GM18499 (cell line): Measurements from ENCODE around the gene AKAP8L.
A peak's percentile ranks its signal among the peaks of the same experiment; 100 is the strongest.

Experiments used
- ATAC-seq: cut with Tn5 transposase; IDR thresholded peaks from one replicate; pipeline ENCODE4 v1.9.1; 2021; ENCODE audit warnings: moderate number of reproducible peaks; ENCODE audit not compliant: insufficient read depth, unreplicated experiment

The AKAP8L gene

DNA sequence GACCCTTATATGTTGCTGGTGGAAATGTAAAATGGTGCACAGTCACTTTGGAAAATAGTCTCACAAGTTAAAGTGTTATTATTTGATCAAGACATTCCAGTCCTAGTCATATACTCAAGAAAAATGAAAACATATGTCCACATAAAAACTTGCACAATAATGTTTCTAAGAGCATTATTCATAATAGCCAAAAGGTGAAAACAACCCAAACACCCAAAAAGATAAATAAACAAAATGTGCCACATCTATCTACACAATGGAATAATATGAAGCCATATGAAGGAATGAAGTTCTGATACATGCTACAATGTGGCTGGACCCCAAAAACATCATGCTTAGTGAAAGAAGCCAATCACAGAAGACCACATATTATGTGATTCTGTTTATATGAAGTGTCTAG, 24.8 kb downstream of the AKAP8L start:
- ATAC-seq: no peak

DNA sequence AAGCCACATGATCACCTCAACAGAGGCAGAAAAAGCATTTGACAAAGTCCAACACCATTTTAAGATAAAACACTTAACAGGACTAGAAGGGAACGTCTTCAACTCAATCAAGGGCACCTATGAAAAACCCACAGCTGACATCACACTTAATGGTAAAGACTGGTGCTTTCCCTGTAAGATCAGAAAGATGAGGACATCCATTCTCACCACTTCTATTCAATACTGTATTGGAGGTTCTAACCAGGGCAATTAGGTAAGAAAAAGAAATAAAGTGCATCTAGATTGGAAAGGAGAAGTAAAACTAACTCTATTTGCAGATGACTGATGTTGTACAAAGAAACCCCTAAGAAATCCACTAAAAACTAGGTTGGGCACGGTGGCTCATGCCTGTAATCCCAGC, 28.0 kb downstream of the AKAP8L start:
- no peak for ATAC-seq

DNA sequence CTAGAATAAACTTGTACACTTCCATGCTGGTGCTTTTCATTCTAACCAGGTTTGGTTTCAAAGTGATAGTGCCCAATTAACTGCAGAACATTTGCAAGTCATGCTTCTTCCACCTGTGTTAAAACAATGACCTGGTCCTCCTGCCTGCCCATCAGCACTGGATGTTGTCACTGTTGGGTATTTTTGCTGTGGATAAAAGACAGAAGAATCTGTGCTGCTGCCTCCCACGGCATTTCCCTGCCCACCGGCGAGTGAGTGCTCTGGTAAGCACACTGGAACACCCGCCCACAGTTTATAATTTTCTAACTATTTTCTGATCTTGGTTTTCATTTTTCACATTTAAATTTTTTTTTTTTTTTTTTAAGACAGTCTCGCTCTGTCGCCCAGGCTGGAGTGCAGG, 36.9 kb downstream of the AKAP8L start:
- ATAC-seq: no peak

DNA sequence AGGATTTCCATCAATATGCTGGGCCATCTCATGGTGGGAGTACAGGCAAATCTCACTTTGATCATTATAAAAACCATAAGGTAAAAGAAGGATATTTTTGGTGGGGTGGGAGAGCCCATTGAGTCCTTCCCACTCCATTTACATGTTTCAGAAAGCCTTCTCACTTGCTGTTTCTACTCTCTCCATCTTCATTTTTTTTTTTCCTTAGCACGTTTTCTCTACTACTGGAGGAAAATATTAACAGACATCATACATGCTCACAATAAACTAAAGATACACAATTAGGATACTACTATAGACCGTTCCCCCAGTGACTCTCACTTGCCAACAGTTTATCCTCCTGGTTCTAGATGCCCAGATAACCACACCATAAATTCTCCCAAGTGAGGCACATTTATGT, 37.4 kb downstream of the AKAP8L start:
- ATAC-seq: no peak

DNA sequence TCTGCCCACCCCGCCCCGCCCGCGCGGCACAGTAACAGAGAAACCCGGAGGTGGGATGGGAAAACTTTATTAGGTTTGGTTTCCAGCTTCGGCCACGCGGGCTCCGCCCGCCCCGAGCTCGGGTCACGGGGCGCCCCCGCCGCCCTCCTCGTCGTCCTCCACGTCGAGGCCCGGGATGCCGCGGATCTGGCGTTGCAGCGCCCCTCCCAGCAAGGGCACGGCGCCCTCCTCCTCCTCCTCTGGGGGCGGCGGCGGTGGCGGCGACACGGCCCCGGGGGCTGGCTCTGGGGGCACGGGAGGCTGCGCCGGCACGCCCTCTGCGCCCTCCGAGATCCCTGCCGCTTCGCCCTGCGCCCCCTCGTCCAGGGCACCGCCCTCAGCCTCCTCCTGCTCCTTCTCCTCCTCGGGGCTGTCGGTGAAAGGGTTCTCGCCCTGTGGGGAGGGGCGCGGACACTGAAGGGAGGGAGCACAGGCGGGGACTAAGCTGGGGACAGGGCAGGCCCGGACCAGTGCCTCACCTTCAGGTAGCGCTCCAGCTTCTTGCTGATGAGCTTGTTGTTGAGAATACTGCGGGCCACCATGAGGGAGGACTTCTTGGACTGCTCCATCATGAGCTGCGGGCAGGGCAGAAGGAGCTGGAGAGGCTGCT, 38.7 kb downstream of the AKAP8L start:
- peak; percentile 7 for ATAC-seq

DNA sequence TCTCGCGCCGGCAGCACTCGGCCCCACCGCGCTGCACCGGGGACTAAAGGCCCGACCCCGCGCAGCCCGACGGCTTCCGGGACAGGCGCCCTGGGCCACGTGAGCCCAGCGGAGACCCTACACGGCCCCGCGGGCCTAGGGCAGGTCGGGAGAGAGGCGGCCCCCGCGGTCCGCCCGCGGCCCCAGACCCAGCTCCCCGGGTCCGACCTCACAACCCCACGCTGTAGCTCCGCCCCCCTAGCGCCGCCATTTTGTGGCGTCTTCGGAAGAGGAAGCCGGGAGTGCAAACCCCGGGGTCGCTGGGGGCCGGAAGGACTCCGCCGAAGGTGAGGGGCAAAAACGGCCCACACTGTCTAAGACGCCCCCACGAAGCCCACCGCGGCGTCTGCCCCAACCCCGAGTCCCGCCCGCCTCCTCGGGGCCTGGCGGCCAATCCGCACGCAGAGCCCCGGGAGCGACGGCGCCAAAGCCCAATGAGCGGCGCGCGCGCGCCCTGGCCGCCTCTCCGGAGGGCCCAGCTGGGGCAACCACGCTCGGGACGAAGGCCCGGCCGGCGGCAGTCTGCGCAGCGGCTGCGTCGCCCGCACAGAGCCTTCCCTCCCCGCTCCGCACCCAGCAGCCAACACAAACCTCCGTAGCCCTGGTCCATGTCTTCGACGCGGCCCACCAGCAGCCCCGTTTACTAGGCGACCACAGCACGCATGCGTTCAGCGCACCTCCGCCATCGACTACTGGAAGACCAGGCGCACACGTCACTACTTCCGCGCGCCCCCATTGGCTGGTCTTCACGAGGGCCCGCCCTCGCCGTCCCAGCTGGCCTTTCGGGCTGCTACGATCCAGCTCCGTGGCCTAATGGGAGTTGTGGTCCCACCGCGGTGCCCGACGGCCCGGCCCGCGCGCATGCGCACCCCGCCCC, 39.4 kb downstream of the AKAP8L start, which contains the start of gene AKAP8:
TSS of gene AKAP8 (minus strand) at position 705 of the 916 bp plus-strand sequence. CDS start at position 649, 56 bp downstream.
- peak; percentile 57 for ATAC-seq

DNA sequence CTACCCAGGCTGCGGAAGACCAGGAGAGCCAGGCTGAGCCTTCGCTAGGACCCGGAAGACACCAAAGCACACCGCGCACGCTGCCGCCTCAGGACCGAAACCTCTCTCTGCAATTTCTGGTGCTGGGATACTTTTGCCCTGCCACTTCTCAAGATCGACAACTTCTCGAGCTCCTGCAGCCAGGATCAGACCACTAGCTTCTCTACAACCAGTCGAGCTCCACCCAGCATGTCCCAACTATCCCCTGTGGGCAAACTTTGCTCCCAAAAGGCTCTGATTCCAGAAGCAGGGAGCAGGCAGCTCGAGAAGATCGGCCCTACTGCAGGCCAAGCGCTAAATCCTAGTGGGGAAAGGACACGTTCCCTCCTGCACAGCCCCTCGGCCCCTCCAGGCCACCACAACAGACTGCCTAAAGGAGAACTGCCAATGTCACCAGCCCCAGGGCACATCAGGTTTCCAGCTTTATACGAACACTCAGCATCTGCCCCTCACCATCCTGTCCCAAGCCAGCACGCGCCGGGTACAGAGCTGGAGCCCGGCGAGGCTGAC, 40.2 kb downstream of the AKAP8L start:
- ATAC-seq: no peak

DNA sequence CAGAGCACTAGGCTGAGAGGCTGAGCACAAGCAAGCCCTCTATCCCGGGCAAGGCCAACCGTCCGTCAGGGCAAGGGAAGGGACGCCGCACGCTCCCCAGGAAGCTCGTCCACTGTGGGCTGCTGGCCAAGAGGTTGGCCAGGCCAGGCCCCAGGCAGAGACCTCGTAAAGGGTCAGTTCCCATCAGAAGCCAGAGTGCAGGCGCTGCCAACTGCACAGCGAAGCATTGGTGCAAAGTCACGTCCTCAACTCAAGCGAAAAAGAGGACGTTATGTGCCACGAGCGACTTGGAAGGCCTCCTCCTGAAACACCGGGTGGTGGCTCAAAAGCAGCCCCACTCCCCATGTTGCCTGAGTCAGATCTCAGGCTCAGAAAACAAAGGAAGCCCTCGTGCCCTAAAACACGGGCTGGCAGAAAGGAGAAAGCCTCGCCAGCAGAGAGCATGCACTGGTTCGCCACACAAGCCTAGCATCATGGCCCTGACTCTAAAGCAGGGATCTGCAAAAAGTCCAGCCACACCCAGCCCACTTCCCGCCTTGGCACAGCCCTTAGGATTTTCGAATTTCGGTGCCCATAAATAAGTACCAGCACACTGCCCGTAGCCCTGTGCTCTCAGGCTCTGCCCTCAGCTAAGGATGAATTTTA, 43.9 kb downstream of the AKAP8L start:
- no peak for ATAC-seq

DNA sequence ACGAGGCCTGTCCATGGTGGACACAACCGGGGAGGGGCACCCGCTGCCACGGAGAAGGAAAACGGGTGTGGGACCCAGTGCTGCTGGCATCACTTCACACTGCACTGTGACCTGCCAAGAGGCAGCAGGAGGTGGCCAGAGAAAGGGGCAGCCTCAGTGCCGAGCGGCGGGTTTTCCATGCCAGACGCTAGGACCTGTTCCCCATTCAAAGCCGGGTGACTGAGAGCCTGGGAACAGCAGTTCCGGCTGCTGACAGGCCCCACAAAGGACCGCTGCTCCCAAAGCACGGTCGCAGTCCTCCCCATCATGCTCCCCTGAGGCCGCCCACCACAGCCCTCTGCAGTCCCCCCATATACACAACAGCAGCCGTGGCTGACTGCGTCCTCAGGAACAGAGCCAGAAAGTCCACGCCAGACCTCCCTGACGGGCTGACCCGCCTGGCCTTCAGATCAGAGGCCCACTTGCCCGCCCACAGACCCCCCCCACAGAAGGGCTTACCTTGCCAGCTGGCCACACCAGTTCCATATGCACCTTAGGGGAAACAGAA, 44.6 kb downstream of the AKAP8L start:
- no peak for ATAC-seq

DNA sequence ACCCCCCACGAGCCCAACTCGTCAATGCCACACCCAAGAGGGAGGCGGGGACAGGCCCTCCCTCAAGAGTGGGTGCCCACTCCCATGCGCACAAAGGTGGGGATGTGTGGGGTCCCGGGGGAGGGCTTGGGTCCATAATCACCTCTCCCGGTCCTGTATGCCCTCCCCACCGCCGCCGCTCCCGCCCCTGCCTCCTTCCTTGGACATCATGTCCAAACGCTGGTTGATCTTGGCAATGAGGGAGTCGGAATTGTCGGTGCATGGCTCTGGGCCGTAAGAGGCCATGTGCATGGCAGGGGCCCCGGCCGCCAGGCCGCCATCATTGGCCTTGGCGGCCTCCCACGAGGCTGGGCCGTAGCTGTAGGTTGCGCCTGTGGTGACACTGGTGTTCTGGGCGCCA, 45.1 kb downstream of the AKAP8L start:
- ATAC-seq: no peak

DNA sequence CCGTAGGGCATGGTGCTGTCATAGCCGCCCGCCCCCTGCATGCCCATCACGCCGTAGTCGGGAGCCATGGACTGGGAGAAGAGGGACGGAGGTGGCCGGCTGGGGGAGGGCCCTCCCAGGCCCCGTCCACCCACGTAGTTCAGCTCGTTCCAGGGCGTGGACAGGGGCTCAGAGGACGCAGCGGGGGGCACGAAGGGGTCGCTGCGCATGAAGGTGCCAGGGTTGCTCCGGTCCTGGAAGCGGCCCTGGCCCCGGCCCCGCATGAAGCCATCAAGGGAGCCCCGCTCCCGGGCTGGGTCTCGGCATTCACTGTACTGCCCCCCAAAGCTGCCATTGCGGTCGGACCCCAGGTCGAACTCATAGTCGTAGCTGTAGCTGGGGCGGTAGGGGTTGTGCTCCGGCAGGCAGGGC, 45.9 kb downstream of the AKAP8L start:
- ATAC-seq: no peak

DNA sequence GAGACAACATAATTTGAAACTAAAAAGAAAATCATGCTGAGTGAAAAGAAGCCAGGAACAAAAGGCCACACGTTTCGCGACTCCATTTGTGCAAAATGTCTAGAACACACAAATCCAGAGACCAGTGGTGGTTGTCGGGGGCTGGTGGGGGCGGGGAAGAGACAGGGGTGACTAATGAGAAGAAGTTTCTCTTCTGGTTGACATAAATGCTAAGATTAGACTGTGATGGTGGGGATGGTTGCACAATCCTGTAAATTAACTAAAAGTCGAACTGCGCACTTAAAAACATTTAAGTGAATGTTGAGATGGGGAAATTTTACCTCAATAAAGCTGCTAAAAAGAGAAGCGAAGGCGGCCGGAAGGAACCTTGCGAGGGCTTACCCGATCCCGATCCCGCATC, 46.3 kb downstream of the AKAP8L start:
- no peak for ATAC-seq

DNA sequence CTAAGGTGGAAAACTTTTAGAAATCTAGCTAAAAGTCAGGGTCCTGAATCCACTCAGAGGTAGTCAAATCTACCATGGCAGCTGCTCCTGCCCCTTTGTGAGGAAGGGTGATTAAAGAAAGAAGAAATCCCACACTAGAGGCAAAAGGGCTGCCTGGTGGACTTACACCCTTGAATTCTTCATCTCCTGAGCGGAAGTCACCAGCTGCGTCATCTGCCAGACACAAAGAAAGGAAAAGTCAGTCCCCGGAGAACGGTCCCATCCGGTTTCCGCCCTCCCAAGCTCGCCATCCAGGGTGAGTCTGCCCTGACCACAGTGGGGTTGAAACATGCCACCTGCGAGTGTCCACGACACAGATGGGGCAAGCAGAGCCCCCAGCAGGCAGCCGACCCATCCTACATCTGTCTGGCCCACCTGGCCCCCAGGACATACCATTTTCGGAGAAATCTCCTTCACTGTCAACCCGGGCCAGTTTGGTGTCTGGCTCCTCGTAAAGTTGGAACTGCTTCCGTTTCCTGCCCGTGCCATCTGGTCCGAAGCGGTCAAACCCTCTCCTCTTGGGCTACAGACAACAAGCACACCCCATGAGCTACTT, 46.9 kb downstream of the AKAP8L start:
- no peak for ATAC-seq

DNA sequence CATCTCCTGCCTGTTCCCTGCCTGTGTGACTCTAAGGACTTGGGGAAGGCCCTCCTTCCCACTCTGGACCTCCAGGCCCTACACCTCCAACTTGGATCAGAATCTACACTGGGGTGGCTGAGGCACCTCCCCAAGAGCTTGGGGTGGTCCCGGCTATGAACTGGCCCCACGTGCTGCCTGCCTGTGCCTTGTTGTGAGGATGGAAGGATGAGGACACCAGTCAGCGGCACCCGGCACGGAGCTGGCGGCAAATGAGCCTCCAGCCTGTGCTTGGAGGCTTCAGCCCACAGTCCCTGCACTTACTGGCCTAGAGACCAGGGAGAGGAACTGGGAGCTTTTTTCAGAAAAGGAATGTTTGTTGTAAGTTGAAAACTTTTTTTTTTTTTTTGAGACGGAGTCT, 47.7 kb downstream of the AKAP8L start:
- no peak for ATAC-seq

DNA sequence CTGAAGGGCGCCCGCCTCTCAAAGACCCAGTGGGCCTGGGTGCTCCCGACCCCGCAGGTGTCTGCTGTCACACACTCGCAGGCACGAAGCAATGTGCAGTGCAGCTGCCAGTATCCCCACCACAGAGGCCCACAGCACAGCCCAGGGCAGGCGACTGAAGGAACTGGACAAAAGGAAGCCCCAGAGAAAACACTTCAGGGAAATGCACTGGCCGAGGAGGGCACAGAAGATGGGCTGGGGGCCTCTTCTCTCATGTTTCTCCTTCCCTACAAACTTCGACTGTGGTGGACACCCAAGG, 49.2 kb downstream of the AKAP8L start:
- no peak for ATAC-seq

DNA sequence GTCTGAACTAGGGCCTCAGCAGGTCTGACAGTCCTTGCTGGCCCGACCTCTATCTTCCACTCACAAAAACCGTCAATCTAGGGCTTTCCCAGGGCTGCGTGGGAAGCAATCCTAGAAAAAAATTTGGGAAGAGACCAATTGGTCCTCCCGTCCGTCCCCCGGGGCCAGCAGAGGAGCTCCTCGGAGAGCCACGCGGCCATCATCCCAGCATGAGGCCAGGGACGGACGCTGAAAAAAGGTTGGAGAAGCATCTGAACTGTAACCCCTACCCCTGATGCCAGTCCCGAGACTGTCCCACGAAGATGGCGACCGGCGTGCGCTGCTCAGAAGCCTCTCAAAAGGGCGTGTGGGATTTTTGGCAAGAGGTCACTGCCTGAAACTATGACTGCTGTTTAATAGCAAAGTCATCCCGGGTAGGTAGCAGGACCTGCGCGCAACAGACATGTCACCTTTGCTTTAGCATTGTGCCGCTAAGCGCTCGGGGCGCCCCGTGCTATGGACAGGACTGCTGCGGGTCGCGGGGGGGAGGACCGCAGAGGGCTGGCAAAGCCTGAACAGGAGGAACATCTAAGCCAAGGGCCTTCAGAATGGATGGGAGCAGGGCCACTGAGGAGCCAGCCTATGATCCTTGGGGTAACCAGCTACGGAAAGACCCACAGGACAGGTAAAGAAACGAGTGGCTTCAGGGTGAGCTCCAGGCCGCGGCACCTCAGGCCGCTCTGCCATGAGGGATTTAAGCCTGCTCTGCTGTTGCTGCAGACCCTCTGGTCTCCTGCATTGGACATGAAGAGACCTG, 49.8 kb downstream of the AKAP8L start:
- ATAC-seq: no peak

DNA sequence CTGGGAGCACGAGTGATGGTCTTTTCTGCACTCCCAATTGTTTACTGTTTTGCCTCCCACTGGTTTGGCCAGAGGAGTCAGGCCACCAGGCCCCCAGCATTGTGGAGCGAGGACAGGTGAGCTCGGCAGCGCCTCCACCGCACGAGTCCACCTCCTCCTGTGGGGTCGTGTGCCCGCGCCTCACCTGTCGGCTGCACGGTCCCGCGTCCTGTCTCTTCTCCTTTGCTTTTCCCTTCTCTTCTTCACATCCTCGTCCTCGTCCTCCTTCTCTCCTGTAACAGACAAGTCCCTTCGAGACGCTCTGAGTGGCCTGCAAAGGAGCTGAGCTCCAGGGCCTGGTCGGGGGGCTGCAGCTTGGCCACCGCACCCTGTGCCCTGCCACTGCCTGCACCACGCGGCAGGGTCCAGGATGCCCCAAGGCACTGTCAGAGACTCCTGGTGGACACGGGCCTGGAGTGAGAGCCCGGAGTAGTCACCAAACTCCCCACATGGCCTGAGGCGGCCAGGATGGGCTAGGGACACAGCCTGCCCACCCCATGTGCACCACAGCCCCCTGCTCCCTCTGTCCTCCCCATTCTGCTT, 50.6 kb downstream of the AKAP8L start:
- ATAC-seq: no peak

DNA sequence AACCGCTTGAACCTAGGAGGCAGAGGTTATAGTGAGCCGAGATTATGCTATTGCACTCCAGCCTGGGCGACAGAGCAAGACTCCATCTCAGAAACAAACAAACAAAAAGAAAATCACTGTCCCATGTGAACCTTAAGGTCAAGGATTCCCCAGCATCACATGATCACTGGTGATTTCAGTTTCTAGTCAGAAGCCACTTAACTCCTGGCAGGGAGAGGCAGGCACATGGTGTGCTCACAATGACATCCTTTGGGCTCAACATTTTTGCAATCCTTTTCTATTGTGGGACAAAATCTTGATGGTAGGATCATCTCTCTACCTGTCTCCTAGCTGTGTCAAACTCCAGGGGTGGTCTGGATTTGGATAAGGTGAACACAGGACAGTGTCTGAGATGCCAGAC, 51.3 kb downstream of the AKAP8L start:
- no peak for ATAC-seq

DNA sequence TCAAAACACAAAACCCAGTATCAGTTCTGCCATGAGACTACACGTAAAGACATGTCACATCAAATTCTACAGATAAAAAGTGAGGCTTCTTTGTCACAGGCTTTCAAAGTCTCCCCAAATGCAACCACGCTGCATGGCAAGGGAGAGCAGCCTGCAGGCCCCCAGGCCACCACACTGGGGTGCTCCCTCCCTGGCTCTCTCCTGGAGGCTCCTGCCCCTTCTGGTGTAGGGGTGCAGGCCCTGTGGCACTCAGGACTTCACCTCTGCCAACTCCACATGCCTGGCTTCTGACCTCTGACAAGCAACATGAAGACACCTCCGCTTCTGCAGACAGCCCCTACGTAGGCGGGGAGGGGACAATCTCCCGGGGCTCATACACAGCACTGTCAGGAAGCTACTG, 53.5 kb downstream of the AKAP8L start:
- no peak for ATAC-seq
